Smooth muscle cell (in vitro differentiated cells): ENCODE measurements around the gene SULF2. TPM values are rescaled to one million over a fixed set of nuclear protein-coding genes. Genes with fewer than 3 reads are reported as not detected.

Experiments used
- DNase-seq: peaks from one replicate; lab custom pipeline; 2025; ENCODE audit not compliant: unreplicated experiment; lab: John Stamatoyannopoulos, UW
- H2AFZ ChIP-seq: fragments of 200-600 bp; sonication (generic); 2 replicates; pipeline ENCODE4 v1.6.0; 2016; ENCODE audit warnings: antibody characterized with exemption, low read depth, mild to moderate bottlenecking
- H3F3A ChIP-seq: fragments of 200-600 bp; sonication (generic); 2 replicates; pipeline ENCODE4 v1.6.0; 2017; ENCODE audit warnings: antibody characterized with exemption, low read depth
- H3K27ac ChIP-seq: fragments of 200-600 bp; sonication (generic); 2 replicates; pipeline ENCODE4 v1.5.1; 2016; ENCODE audit warnings: low read depth, mild to moderate bottlenecking
- H3K27me3 ChIP-seq: fragments of 200-600 bp; sonication (generic); 2 replicates; pipeline ENCODE4 v1.6.1; 2016; ENCODE audit warnings: low read depth, mild to moderate bottlenecking
- H3K36me3 ChIP-seq: fragments of 200-600 bp; sonication (generic); 2 replicates; pipeline ENCODE4 v1.5.1; 2016; ENCODE audit warnings: low read depth
- H3K4me1 ChIP-seq: fragments of 200-600 bp; sonication (generic); 2 replicates; pipeline ENCODE4 v1.5.1; 2016; ENCODE audit warnings: low read depth
- H3K4me2 ChIP-seq: fragments of 200-600 bp; sonication (generic); 2 replicates; pipeline ENCODE4 v1.6.0; 2016; ENCODE audit warnings: mild to moderate bottlenecking
- H3K4me3 ChIP-seq: fragments of 200-600 bp; sonication (generic); 2 replicates; pipeline ENCODE4 v1.5.1; 2016; ENCODE audit warnings: mild to moderate bottlenecking
- H3K79me2 ChIP-seq: fragments of 200-600 bp; sonication (generic); 2 replicates; pipeline ENCODE4 v1.6.0; 2016; ENCODE audit warnings: low read depth, mild to moderate bottlenecking
- H3K9ac ChIP-seq: fragments of 200-600 bp; sonication (generic); 2 replicates; pipeline ENCODE4 v1.6.0; 2016; ENCODE audit warnings: low read depth
- H3K9me3 ChIP-seq: fragments of 200-600 bp; sonication (generic); replicated peaks from 2 replicates; pipeline ENCODE4 v1.5.1; 2016; ENCODE audit warnings: low read depth
- H4K20me1 ChIP-seq: fragments of 200-600 bp; sonication (generic); 2 replicates; pipeline ENCODE4 v1.6.0; 2016; ENCODE audit warnings: low read depth
- WGBS: methylation state at CpG from one replicate; pipeline ENCODE4 v1.1.7; 2016; ENCODE audit warnings: low lambda C conversion rate; 5-methylcytosine and 5-hydroxymethylcytosine counted together
- polyA plus RNA-seq: library from polyadenylated mRNA; unstranded; fragments of >200 nt; fragmentation: Nextera tagmentation; extraction: Ambion mirVana; gene quantifications from 2 replicates; pipeline ENCODE4 v1.2.1, GENCODE V29; 2016
- total RNA-seq: library from RNA; depleted of rRNA; stranded (reverse); fragments of >200 nt; gene quantifications from 2 replicates; pipeline ENCODE4 v1.2.3, GENCODE V29; 2014
- TF ChIP-seq, protein P1 (sequence below): fragments of 200-600 bp; sonication (generic); IDR thresholded peaks from 2 replicates; pipeline ENCODE4 v1.5.1; 2017; ENCODE audit warnings: borderline replicate concordance, mild to moderate bottlenecking, antibody characterized with exemption; ENCODE audit not compliant: insufficient read depth, poor library complexity, severe bottlenecking

Gene SULF2
- total and polyA plus RNA-seq, 2 experiments from 2014 or later, result 109 to 144 TPM

DNA sequence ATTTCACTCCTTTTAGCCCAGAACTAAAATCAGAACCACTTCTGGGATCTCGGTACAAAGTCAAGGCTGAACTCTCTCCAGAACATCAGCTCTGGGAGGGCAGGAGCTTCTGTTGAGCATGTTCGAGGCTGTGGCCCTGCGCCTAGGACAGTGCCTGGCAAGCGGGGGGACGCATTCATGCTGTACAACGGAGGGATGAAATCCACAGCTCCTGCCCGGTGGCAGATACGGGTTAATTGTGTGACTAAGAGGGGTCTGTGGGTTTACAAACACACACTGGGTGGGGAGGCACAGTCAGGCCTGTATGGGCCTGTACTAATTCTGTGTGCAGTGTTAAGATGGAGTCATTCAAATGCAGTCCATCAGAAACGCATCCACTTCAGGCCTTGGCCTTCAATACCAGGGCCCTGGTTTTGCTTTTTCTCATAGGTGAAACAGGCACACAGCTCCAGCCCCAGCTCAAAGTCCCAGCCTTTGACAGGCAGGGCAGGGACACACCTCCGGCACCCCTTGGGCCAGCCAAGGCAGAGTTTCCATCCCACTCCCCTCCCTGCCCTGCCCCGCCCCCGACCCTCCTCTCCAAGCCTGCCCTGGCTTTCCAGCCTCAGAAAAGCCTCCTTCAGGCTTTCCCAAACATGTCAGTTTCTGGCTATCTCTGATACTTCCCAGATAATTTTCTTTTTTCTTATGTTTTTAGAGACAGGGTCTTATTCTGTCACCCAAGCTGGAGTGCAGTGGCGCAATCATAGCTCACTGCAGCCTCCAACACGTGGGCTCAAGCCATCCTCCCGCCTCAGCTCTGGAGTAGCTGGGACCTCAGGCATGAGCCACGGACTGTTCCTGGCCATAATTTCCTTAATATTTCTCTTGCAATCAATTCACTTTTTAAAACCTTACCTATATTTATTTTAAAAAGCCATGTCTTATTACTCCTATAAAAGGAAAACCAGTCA is 109.8 kb downstream of the SULF2 start:
- H3K4me3 ChIP-seq, result no peak overlapping the region
- H3K4me2 ChIP-seq, result no peak overlapping the region
- H3K79me2 ChIP-seq, result no peaks in the 10 kb centered on the region
- H3K27ac ChIP-seq, result no peak overlapping the region
- H3K9me3 ChIP-seq, result no peaks in the 10 kb centered on the region
- no peaks in the 10 kb centered on the region for H3F3A ChIP-seq
- no peak overlapping the region for H2AFZ ChIP-seq
- H3K9ac ChIP-seq, result no peak overlapping the region
- DNase-seq, result no peak
- no peaks in the 10 kb centered on the region for H3K4me1 ChIP-seq
- H3K27me3 ChIP-seq, result no peaks in the 10 kb centered on the region
- WGBS, result 84% methylated on average over 16 of the region's 16 CpGs
- TF ChIP-seq, protein P1, sequence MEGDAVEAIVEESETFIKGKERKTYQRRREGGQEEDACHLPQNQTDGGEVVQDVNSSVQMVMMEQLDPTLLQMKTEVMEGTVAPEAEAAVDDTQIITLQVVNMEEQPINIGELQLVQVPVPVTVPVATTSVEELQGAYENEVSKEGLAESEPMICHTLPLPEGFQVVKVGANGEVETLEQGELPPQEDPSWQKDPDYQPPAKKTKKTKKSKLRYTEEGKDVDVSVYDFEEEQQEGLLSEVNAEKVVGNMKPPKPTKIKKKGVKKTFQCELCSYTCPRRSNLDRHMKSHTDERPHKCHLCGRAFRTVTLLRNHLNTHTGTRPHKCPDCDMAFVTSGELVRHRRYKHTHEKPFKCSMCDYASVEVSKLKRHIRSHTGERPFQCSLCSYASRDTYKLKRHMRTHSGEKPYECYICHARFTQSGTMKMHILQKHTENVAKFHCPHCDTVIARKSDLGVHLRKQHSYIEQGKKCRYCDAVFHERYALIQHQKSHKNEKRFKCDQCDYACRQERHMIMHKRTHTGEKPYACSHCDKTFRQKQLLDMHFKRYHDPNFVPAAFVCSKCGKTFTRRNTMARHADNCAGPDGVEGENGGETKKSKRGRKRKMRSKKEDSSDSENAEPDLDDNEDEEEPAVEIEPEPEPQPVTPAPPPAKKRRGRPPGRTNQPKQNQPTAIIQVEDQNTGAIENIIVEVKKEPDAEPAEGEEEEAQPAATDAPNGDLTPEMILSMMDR, result no peak
- H4K20me1 ChIP-seq, result no peaks in the 10 kb centered on the region
- H3K36me3 ChIP-seq, result no peaks in the 10 kb centered on the region

DNA sequence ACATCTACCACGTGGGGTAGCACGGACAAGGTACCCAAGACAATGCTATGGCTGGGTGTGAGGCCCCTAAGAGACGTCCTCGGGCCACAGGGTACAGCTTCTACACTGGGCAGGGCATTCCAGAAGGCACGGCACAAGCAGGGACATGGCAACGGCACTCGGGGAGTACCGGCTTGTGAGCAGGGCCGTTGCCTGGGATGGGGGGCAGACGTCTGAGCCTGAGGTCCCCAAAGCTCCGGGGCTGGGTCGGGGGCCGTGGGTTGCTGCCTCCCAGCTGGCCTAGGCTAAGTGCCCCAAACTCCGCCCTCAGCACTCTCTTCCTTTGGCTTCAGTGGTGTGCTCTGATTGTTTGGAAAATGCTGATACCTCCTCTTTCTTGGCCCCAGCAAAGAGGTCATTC is 110.6 kb downstream of the SULF2 start:
- DNase-seq, result no peak
- no peak overlapping the region for H2AFZ ChIP-seq
- H3K27ac ChIP-seq, result no peak overlapping the region
- TF ChIP-seq, protein P1, result no peak
- no peaks in the 10 kb centered on the region for H3K36me3 ChIP-seq
- no peaks in the 10 kb centered on the region for H3F3A ChIP-seq
- H3K4me1 ChIP-seq, result no peaks in the 10 kb centered on the region
- no peaks in the 10 kb centered on the region for H3K79me2 ChIP-seq
- WGBS, result 89% methylated on average over 12 of the region's 14 CpGs
- no peaks in the 10 kb centered on the region for H4K20me1 ChIP-seq
- no peak overlapping the region for H3K4me2 ChIP-seq
- no peaks in the 10 kb centered on the region for H3K9me3 ChIP-seq
- no peaks in the 10 kb centered on the region for H3K27me3 ChIP-seq
- no peak overlapping the region for H3K4me3 ChIP-seq
- H3K9ac ChIP-seq, result no peak overlapping the region

DNA sequence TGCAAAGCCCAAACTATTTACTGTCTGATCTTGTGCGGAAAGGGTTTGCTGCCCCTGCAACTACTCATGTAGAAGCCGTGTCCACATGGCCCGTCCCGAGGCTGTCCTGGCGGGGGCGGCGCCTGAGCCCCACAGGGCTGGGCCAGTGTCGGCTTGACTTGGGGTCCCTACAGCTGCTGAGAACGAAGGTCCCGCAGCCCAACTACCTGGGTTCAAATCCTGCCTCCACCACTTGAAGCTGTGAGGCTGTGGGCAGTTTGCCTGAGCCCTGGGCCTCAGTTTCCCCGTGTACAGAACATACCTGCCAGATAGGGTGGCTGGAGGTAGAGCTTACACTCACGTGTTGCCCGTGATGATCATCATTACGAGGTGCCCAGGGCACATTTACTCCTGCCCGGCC is 111.1 kb downstream of the SULF2 start:
- 89% methylated on average over 15 of the region's 15 CpGs for WGBS
- Histone ChIP-seq H3K4me1 (no peaks in the 10 kb centered on the region), H3K27me3 (no peaks in the 10 kb centered on the region), H4K20me1 (no peaks in the 10 kb centered on the region), H2AFZ (no peak overlapping the region), H3K4me2 (no peak overlapping the region), H3K4me3 (no peak overlapping the region), H3K36me3 (no peaks in the 10 kb centered on the region), H3K9ac (no peak overlapping the region), H3K27ac (no peak overlapping the region), H3K9me3 (no peaks in the 10 kb centered on the region), H3K79me2 (no peaks in the 10 kb centered on the region), H3F3A (no peaks in the 10 kb centered on the region)
- DNase-seq, result no peak
- TF ChIP-seq, protein P1, result no peak

DNA sequence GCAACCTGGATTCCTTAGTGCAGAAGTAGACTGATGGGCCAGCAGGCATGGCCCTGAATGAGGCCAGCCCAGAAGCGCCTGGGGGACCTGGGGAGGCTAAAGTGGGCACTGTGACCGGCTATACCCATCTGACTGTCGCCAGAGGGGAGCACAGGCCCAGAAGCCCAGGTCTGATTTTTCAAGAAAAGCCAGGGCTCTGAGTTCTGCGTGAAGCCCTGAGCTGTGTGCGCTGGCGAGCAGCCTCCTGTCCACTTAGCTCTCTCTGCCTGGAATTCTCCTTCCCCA is 111.7 kb downstream of the SULF2 start:
- Histone ChIP-seq H3K27ac (no peak overlapping the region), H3K9ac (no peak overlapping the region), H3K9me3 (no peaks in the 10 kb centered on the region), H4K20me1 (no peaks in the 10 kb centered on the region), H3K27me3 (no peaks in the 10 kb centered on the region), H3K79me2 (no peaks in the 10 kb centered on the region), H3K4me3 (no peak overlapping the region), H3F3A (no peaks in the 10 kb centered on the region), H2AFZ (no peak overlapping the region), H3K36me3 (no peaks in the 10 kb centered on the region), H3K4me2 (no peak overlapping the region), H3K4me1 (no peaks in the 10 kb centered on the region)
- DNase-seq, result no peak
- TF ChIP-seq, protein P1, result no peak
- WGBS, result 94% methylated on average over 6 of the region's 6 CpGs
